Measurements from ENCODE around the gene EML4.

The EML4 gene

GRCh38 chr2:42195559-42195958 lies 26.4 kb downstream of the EML4 start:
- ATAC-seq = no peak
- no peak overlapping the region for H3K27ac Mint-ChIP-seq
- no peak overlapping the region for H3K4me3 Mint-ChIP-seq
- H3K4me1 Mint-ChIP-seq = peaks cover 70% of the 10 kb centered on the region
- H3K36me3 Mint-ChIP-seq = no peaks in the 10 kb centered on the region
- no peak for DNase-seq (ENCODE audit: low spot score in 2 of 2)
- no peaks in the 10 kb centered on the region for H3K9me3 Mint-ChIP-seq

- no peak overlapping the region for H3K27ac Mint-ChIP-seq
- peaks cover 72% of the 10 kb centered on the region for H3K4me1 Mint-ChIP-seq
- H3K4me3 Mint-ChIP-seq = no peak overlapping the region
- no peak for ATAC-seq
- no peaks in the 10 kb centered on the region for H3K9me3 Mint-ChIP-seq
- DNase-seq (ENCODE audit: low spot score in 2 of 2) = no peak
- no peaks in the 10 kb centered on the region for H3K36me3 Mint-ChIP-seq
Observed at GRCh38 chr2:42196070-42196402, 26.9 kb downstream of the EML4 start.

GRCh38 chr2:42196403-42197267 lies 27.5 kb downstream of the EML4 start:
- Mint-ChIP-seq H3K27ac (peak overlapping the region; percentile 23), H3K36me3 (no peaks in the 10 kb centered on the region), H3K4me1 (peaks cover 67% of the 10 kb centered on the region), H3K4me3 (no peak overlapping the region), H3K9me3 (no peaks in the 10 kb centered on the region)
- no peak for DNase-seq (ENCODE audit: low spot score in 2 of 2)
- ATAC-seq = peak; percentile 45

DNA sequence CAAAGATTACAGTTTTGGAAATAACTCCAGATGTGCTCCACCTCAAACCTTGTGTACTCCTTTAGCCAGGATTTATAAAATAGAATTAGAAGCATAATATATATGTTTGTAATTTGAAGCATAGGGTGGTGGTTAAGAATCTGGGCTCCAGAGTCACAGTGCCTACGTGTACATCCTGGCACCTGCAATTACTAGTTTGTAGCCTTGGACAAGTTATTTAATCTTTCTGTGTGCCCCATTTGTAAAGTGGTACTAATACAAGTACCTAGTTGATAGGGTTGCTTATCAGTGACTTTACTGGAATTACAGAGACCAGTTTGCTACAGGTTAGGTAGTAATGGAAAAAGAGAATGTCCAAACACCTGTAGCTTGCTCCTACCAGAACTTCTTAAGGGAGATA lies 28.6 kb downstream of the EML4 start:
- Mint-ChIP-seq H3K9me3 (no peaks in the 10 kb centered on the region), H3K36me3 (no peaks in the 10 kb centered on the region), H3K27ac (peak overlapping the region; percentile 79), H3K4me3 (no peak overlapping the region), H3K4me1 (peaks cover 67% of the 10 kb centered on the region)
- ATAC-seq (no peak), DNase-seq (ENCODE audit: low spot score in 2 of 2) (no peak)

- peak; percentile 31 for ATAC-seq
- Mint-ChIP-seq H3K4me1 (peaks cover 62% of the 10 kb centered on the region), H3K4me3 (no peak overlapping the region), H3K27ac (peak overlapping the region; percentile 79), H3K9me3 (no peaks in the 10 kb centered on the region), H3K36me3 (no peaks in the 10 kb centered on the region)
- DNase-seq (ENCODE audit: low spot score in 2 of 2) = no peak
Observed at GRCh38 chr2:42198466-42198865, 29.3 kb downstream of the EML4 start.

- DNase-seq (ENCODE audit: low spot score in 2 of 2) = no peak
- no peaks in the 10 kb centered on the region for H3K9me3 Mint-ChIP-seq
- H3K4me1 Mint-ChIP-seq = peaks cover 61% of the 10 kb centered on the region
- H3K27ac Mint-ChIP-seq = peak overlapping the region; percentile 79
- ATAC-seq = peak; percentile 80
- H3K4me3 Mint-ChIP-seq = no peak overlapping the region
- no peaks in the 10 kb centered on the region for H3K36me3 Mint-ChIP-seq
Observed at GRCh38 chr2:42199002-42199401, 29.8 kb downstream of the EML4 start.

DNA sequence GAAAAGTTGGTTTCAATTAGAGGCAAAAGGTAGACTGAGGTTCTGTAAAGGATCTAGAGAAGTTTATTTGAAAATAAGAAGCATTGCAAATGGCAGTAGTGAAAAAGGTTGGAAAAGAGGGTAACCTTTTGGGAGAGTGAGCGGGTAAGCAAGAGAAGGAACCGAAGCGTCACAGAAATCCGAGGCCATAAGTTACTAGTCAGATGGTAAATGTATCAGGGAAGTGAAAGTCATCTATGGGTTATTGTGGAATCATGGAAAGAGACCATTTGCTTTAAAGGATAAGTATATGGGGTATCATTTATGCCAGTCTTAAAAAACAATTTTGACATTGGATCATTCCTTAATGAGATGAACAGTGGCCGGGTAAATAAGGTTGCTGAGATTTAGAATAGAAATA lies 30.5 kb downstream of the EML4 start:
- Mint-ChIP-seq H3K36me3 (no peaks in the 10 kb centered on the region), H3K9me3 (no peaks in the 10 kb centered on the region), H3K27ac (no peak overlapping the region), H3K4me3 (no peak overlapping the region), H3K4me1 (peaks cover 57% of the 10 kb centered on the region)
- DNase-seq (ENCODE audit: low spot score in 2 of 2) (no peak), ATAC-seq (no peak)

GRCh38 chr2:42200926-42201855 lies 32.0 kb downstream of the EML4 start:
- Mint-ChIP-seq H3K4me1 (peaks cover 66% of the 10 kb centered on the region), H3K4me3 (no peak overlapping the region), H3K9me3 (no peaks in the 10 kb centered on the region), H3K27ac (no peak overlapping the region), H3K36me3 (no peaks in the 10 kb centered on the region)
- ATAC-seq = no peak
- DNase-seq (ENCODE audit: low spot score in 2 of 2) = no peak

DNA sequence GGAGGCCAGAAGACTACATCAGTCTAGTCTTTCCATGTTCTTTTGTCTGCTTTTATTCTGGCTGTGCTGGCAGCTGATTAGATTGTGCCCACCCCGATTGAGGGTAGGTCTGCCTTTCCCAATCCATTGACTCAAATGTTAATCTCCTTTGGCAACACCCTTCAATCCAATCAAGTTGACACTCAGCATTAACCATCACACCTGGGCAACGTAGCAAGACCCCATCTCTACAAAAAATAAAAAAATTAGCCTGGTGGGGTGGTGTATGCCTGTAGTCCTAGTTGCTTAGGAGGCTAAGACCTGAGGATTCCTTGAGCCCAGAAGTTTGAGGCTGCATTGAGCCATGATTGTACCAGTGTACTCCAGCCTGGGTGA lies 33.5 kb downstream of the EML4 start:
- no peak for ATAC-seq
- H3K27ac Mint-ChIP-seq = no peak overlapping the region
- H3K4me1 Mint-ChIP-seq = peaks cover 56% of the 10 kb centered on the region
- H3K36me3 Mint-ChIP-seq = no peaks in the 10 kb centered on the region
- H3K4me3 Mint-ChIP-seq = no peak overlapping the region
- no peaks in the 10 kb centered on the region for H3K9me3 Mint-ChIP-seq
- no peak for DNase-seq (ENCODE audit: low spot score in 2 of 2)

DNA sequence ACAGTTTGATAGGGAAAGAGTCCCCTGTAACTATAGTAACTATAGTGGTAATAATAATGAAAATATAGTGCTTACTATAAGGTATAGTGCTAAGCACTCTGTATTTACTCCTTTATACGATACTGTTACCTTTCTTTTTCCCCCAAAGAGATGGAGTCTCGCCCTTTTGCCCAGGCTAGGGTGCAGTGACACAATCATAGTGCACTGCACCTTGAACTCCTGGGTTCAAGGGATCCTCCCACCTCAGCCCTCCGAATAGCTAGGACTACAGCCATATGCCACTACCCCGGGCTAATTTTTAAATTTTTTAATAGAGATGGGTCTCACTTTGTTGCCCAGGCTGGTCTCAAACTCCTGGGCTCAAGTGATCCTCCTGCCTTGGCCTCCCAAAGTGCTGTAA lies 34.6 kb downstream of the EML4 start:
- Mint-ChIP-seq H3K36me3 (peaks cover 7% of the 10 kb centered on the region), H3K4me3 (no peak overlapping the region)

DNA sequence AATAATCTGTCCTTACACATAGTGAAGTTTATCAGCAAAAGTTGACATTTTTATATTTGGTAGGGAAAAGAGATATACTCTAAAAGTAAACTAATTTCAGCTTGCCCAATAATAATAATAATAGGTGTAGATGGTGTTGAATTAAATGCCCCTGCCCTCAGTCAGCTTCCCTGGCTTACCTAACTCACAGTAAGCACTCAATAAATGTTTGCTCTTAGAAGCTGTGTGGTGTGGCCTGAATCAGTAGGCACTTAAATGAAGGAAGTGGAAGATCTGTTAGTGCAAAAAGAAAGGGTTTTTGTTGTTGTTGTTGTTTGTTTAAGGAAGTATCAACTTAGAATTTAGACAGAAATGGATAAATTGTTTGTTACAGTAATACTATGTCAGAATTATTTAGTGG lies 36.2 kb downstream of the EML4 start:
- H3K36me3 Mint-ChIP-seq = peaks cover 15% of the 10 kb centered on the region
- no peaks in the 10 kb centered on the region for H3K9me3 Mint-ChIP-seq
- H3K4me1 Mint-ChIP-seq = peaks cover 40% of the 10 kb centered on the region
- DNase-seq (ENCODE audit: low spot score in 2 of 2) (no peak), ATAC-seq (no peak)
- H3K4me3 Mint-ChIP-seq = no peak overlapping the region
- H3K27ac Mint-ChIP-seq = no peak overlapping the region

More for the DNA sequence above, 34.6 kb downstream of the EML4 start:
- Mint-ChIP-seq H3K9me3 (no peaks in the 10 kb centered on the region), H3K27ac (no peak overlapping the region), H3K4me1 (peaks cover 45% of the 10 kb centered on the region)
- ATAC-seq = no peak
- no peak for DNase-seq (ENCODE audit: low spot score in 2 of 2)

DNA sequence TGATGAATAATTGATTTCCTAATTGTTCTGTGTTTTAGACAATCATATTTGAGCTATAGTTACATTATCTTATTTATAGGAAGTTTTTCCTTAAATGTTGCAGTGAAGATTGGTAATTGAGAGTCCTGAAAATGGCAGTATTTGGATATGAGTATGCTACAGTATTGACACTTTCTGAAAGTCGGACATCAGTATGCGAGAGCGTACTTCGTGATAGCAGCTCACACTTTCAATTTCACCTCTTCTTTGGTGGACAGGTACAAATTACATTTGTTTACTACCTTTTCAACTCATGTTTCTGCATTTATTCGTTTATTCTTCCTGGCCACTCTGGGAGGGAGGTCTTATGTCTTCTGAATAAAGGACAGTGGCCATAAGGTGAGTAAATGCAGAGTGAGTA lies 38.7 kb downstream of the EML4 start:
- peak overlapping the region; percentile 29 for H3K27ac Mint-ChIP-seq
- peaks cover 18% of the 10 kb centered on the region for H3K36me3 Mint-ChIP-seq
- no peaks in the 10 kb centered on the region for H3K9me3 Mint-ChIP-seq
- ATAC-seq (no peak), DNase-seq (ENCODE audit: low spot score in 2 of 2) (no peak)
- peaks cover 43% of the 10 kb centered on the region for H3K4me1 Mint-ChIP-seq
- H3K4me3 Mint-ChIP-seq = no peak overlapping the region

GRCh38 chr2:42210203-42210602 lies 41.0 kb downstream of the EML4 start:
- ATAC-seq = no peak
- Mint-ChIP-seq H3K36me3 (peaks cover 18% of the 10 kb centered on the region), H3K9me3 (no peaks in the 10 kb centered on the region), H3K27ac (peak overlapping the region; percentile 64), H3K4me1 (peaks cover 46% of the 10 kb centered on the region), H3K4me3 (no peak overlapping the region)
- no peak for DNase-seq (ENCODE audit: low spot score in 2 of 2)

DNA sequence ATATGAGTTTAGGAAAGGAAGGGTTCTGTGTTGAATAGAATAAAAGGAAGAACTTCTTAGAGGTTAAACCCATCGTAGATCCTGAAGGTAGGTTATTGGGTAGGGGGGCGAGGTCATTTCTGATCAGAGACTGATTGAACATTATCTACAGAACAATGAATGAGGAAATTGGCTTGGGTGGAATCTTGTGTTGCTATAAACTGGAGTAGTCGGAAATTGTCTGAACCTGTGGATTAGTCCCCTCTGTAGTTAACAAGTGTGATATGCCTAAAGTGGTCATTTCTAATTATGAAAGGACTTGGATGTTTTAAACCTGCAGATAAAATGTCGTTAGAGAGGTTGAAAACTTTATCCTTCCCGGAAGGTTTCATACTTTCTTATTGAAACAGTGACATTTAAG lies 42.1 kb downstream of the EML4 start:
- Mint-ChIP-seq H3K27ac (peak overlapping the region; percentile 61), H3K4me1 (peaks cover 37% of the 10 kb centered on the region), H3K36me3 (peaks cover 18% of the 10 kb centered on the region), H3K4me3 (peak overlapping the region; percentile 36), H3K9me3 (no peaks in the 10 kb centered on the region)
- DNase-seq (ENCODE audit: low spot score in 2 of 2) = no peak
- no peak for ATAC-seq

DNA sequence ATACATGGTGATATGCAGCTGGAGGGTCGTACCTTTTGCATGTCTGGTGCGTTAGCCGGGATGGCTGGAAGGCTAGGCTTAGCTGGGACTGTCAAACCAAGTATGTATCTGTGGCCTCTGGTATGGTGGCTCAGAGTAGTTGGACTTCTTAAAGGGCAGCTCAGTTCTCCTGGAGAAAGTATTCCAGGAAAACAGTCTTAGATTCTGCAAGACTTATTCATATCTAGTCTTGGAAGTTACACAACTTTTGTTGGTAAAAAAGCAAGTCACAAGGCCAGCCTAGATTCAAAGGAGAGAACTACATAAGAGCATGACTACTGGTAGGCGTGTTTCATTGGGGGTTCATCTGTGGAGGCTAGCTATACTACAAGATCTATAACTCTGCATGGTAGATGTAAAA lies 45.5 kb downstream of the EML4 start:
- Mint-ChIP-seq H3K36me3 (peaks cover 9% of the 10 kb centered on the region), H3K4me1 (peaks cover 60% of the 10 kb centered on the region), H3K9me3 (no peaks in the 10 kb centered on the region), H3K27ac (no peak overlapping the region), H3K4me3 (no peak overlapping the region)
- DNase-seq (ENCODE audit: low spot score in 2 of 2) (no peak), ATAC-seq (no peak)

DNA sequence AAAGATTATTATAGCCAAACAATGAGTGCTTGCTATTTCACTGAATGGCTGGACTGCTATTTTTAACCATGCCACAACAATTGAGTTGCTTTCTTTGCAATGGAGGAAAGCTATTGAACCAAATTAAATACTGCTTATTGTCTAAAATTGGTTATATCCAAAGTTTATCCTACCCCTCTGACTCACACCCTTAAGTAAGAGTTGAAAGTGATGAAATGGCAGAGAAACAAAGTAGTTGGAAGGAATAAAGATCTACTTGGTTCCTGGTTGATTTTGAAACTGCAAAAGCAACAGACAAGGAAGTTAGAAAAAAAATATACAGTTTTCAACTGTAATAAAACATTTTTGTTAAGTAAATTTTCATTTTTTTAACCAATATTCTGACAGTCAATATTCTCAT lies 47.5 kb downstream of the EML4 start:
- ATAC-seq (no peak), DNase-seq (ENCODE audit: low spot score in 2 of 2) (no peak)
- Mint-ChIP-seq H3K4me3 (no peak overlapping the region), H3K36me3 (peaks cover 5% of the 10 kb centered on the region), H3K4me1 (peaks cover 55% of the 10 kb centered on the region), H3K9me3 (no peaks in the 10 kb centered on the region), H3K27ac (no peak overlapping the region)

All from stimulated activated effector memory CD8-positive, alpha-beta T cell treated with anti-CD3 and anti-CD28 coated beads, Interleukin-12 subunit alpha, Interleukin-12 subunit beta, amount 100 ng/mL, for 72 hours (primary cell).